H1 (cell line): ENCODE data around the gene CCNK. TPM values are rescaled to one million over a fixed set of nuclear protein-coding genes. Genes with fewer than 3 reads are reported as not detected.

ENCODE experiments used
- CTCF ChIA-PET: fragments of 300-600 bp; sonication (Branson Sonifier 250); formaldehyde crosslinking; loops from one replicate; lab custom pipeline; 2021; ENCODE audit not compliant: partially characterized antibody; lab: Charles Lee
- POLR2A ChIA-PET: fragments of 300-600 bp; sonication (Branson Sonifier 250); formaldehyde crosslinking; loops from one replicate; lab custom pipeline; 2021; ENCODE audit warnings: inconsistent platforms; ENCODE audit not compliant: partially characterized antibody; lab: Charles Lee
- DNase-seq, 2 experiments: peaks; one replicate each; pipeline versions ENCODE4 v3.0.0 to v3.0.0-alpha.2; 2010 to 2022; ENCODE audit warnings: low spot score in 2 of 2, low read depth in 1 of 2, mixed read lengths in 1 of 2
- FAIRE-seq: peaks from 2 replicates; lab custom pipeline; 2011; peaks lifted over from hg19 to GRCh38; lab: Jason Lieb, UNC
- H2AFZ ChIP-seq: 2 replicates; pipeline ENCODE4 v1.8.1; 2012; ENCODE audit warnings: low read length, inconsistent platforms
- H2AK5ac ChIP-seq: 2 replicates; pipeline ENCODE4 v1.6.1; 2013; ENCODE audit warnings: low read depth, low read length
- H2BK120ac ChIP-seq: replicated peaks from 2 replicates; pipeline ENCODE3; 2013; ENCODE audit warnings: low read depth, low read length, inconsistent platforms
- H2BK12ac ChIP-seq: 2 replicates; pipeline ENCODE4 v1.6.1; 2013; ENCODE audit warnings: low read depth, low read length
- H2BK15ac ChIP-seq: 2 replicates; pipeline ENCODE4 v1.6.1; 2013; ENCODE audit warnings: low read length
- H2BK20ac ChIP-seq: 2 replicates; pipeline ENCODE4 v1.6.1; 2013; ENCODE audit warnings: low read length
- H2BK5ac ChIP-seq: 2 replicates; pipeline ENCODE4 v1.6.1; 2013; ENCODE audit warnings: low read depth, low read length
- H3K14ac ChIP-seq: 2 replicates; pipeline ENCODE4 v1.6.1; 2013; ENCODE audit warnings: inconsistent platforms; ENCODE audit not compliant: insufficient read length
- H3K18ac ChIP-seq: 2 replicates; pipeline ENCODE4 v1.6.1; 2013; ENCODE audit warnings: low read length; ENCODE audit errors: extremely low read depth
- H3K23ac ChIP-seq: 2 replicates; pipeline ENCODE4 v1.6.1; 2013; ENCODE audit warnings: inconsistent platforms; ENCODE audit not compliant: insufficient read length
- H3K23me2 ChIP-seq: 2 replicates; pipeline ENCODE4 v1.6.1; 2013; ENCODE audit warnings: low read depth, low read length
- H3K27ac ChIP-seq: 2 replicates; pipeline ENCODE4 v1.6.1; 2011; ENCODE audit warnings: low read depth, low read length, inconsistent platforms
- H3K27me3 ChIP-seq, 4 experiments: replicated peaks in 1 of 4; 1 replicate in 1 of 4; 2 replicates in 3 of 4; pipeline versions ENCODE4 v1.6.1 to v1.8.1; 2011 to 2013; ENCODE audit warnings: low read length in 3 of 4, mild to moderate bottlenecking in 3 of 4, inconsistent platforms in 2 of 4, mixed read lengths in 2 of 4, moderate library complexity in 1 of 4; ENCODE audit not compliant: control insufficient read depth in 3 of 4, insufficient read depth in 3 of 4; ENCODE audit errors: extremely low read depth in 1 of 4
- H3K36me3 ChIP-seq, 4 experiments: 2 replicates each; pipeline versions ENCODE4 v1.6.1 to v1.8.1; 2011 to 2013; ENCODE audit warnings: mild to moderate bottlenecking in 4 of 4, low read length in 3 of 4, moderate library complexity in 2 of 4, control low read depth in 1 of 4, inconsistent platforms in 1 of 4; ENCODE audit not compliant: insufficient read depth in 4 of 4, control insufficient read depth in 2 of 4
- H3K4ac ChIP-seq: replicated peaks from 2 replicates; pipeline ENCODE3; 2013; ENCODE audit warnings: low read length, low read depth, mixed read lengths, inconsistent platforms; ENCODE audit not compliant: insufficient read length
- H3K4me1 ChIP-seq, 4 experiments: replicated peaks in 1 of 4; 1 replicate in 1 of 4; 2 replicates in 3 of 4; pipeline versions ENCODE4 v1.6.1 to v1.8.1; 2011 to 2013; ENCODE audit warnings: low read length in 3 of 4, inconsistent platforms in 2 of 4, mixed read lengths in 1 of 4; ENCODE audit not compliant: insufficient read depth in 4 of 4, control insufficient read depth in 3 of 4
- H3K4me2 ChIP-seq, 2 experiments: 2 replicates each; pipeline versions ENCODE4 v1.6.1 to v1.8.1; 2011 to 2013; ENCODE audit warnings: low read depth in 2 of 2, low read length in 2 of 2, control low read depth in 1 of 2, inconsistent platforms in 1 of 2, mild to moderate bottlenecking in 1 of 2; ENCODE audit not compliant: insufficient read depth in 1 of 2
- H3K4me3 ChIP-seq, 4 experiments: fragments of 200-600, 300-600 bp in 1 of 4; sonication (generic), shearing (Covaris generic), sonication (Bioruptor Twin) in 1 of 4; 2 replicates each; pipeline versions ENCODE4 v1.5.1 to v1.8.1; 2011 to 2016; ENCODE audit warnings: low read length in 4 of 4, low read depth in 3 of 4, control low read depth in 2 of 4, inconsistent platforms in 2 of 4, mild to moderate bottlenecking in 2 of 4, mixed read lengths in 1 of 4, moderate library complexity in 1 of 4; ENCODE audit not compliant: insufficient read depth in 2 of 4; ENCODE audit errors: extremely low read depth in 1 of 4
- H3K56ac ChIP-seq: replicated peaks from 2 replicates; pipeline ENCODE3; 2013; ENCODE audit warnings: low read depth, mild to moderate bottlenecking, mixed read lengths, low read length, inconsistent platforms; ENCODE audit not compliant: insufficient read length
- H3K79me1 ChIP-seq: 2 replicates; pipeline ENCODE4 v1.6.1; 2013; ENCODE audit warnings: low read depth, low read length, control low read depth
- H3K79me2 ChIP-seq, 2 experiments: 2 replicates each; pipeline versions ENCODE4 v1.6.1 to v1.8.1; 2012 to 2013; ENCODE audit warnings: low read length in 2 of 2, mild to moderate bottlenecking in 2 of 2, inconsistent platforms in 1 of 2; ENCODE audit not compliant: insufficient read depth in 2 of 2, control insufficient read depth in 1 of 2
- H3K9ac ChIP-seq, 4 experiments: replicated peaks in 1 of 4; 1 replicate in 1 of 4; 2 replicates in 3 of 4; pipeline versions ENCODE4 v1.6.1 to v1.8.1; 2011 to 2013; ENCODE audit warnings: low read depth in 3 of 4, low read length in 3 of 4, control low read depth in 2 of 4, mild to moderate bottlenecking in 2 of 4, moderate library complexity in 2 of 4, inconsistent platforms in 1 of 4; ENCODE audit errors: extremely low read depth in 1 of 4
- H3K9me3 ChIP-seq, 2 experiments: 2 replicates each; pipeline versions ENCODE4 v1.6.1 to v1.8.1; 2012 to 2013; ENCODE audit warnings: mild to moderate bottlenecking in 2 of 2, moderate library complexity in 2 of 2, control low read depth in 1 of 2, inconsistent platforms in 1 of 2, low read depth in 1 of 2, low read length in 1 of 2, mixed read lengths in 1 of 2; ENCODE audit not compliant: insufficient read depth in 2 of 2
- H4K20me1 ChIP-seq, 2 experiments: replicated peaks in 1 of 2; 2 replicates each; pipeline versions ENCODE3 to v1.8.1; 2011 to 2013; ENCODE audit warnings: inconsistent platforms in 2 of 2, low read length in 2 of 2, mild to moderate bottlenecking in 1 of 2; ENCODE audit not compliant: insufficient read depth in 2 of 2, control insufficient read depth in 1 of 2
- H4K5ac ChIP-seq: 2 replicates; pipeline ENCODE4 v1.6.1; 2013; ENCODE audit warnings: low read length, low read depth, mixed read lengths, inconsistent platforms; ENCODE audit not compliant: insufficient read length
- H4K8ac ChIP-seq: 2 replicates; pipeline ENCODE4 v1.8.0; 2013; ENCODE audit warnings: mild to moderate bottlenecking, moderate library complexity, low read length, inconsistent platforms; ENCODE audit not compliant: insufficient read depth; ENCODE audit errors: extremely low read depth
- H4K91ac ChIP-seq: replicated peaks from 2 replicates; pipeline ENCODE3; 2013; ENCODE audit warnings: low read length, mixed read lengths, inconsistent platforms; ENCODE audit not compliant: insufficient read length
- ASH2L ChIP-seq: fragments of 200-600, 300-600 bp; sonication (generic); IDR thresholded peaks from one replicate; pipeline ENCODE4 v1.7.1; 2017; ENCODE audit warnings: low read length
- BACH1 ChIP-seq: IDR thresholded peaks from 2 replicates; pipeline ENCODE4 v1.6.1; 2012; ENCODE audit warnings: low read length, improper control_type of control experiment
- BCL11A ChIP-seq, 2 experiments: IDR thresholded peaks; one replicate each; pipeline ENCODE4 v1.6.1; 2011; ENCODE audit warnings: low read depth in 2 of 2, low read length in 2 of 2, mild to moderate bottlenecking in 2 of 2
- CHD1 ChIP-seq: IDR thresholded peaks from 2 replicates; pipeline ENCODE4 v1.6.1; 2012; ENCODE audit warnings: low read depth, low read length, improper control_type of control experiment
- CHD2 ChIP-seq: IDR thresholded peaks from 2 replicates; pipeline ENCODE4 v1.6.1; 2012; ENCODE audit warnings: low read length, improper control_type of control experiment
- CREB1 ChIP-seq: IDR thresholded peaks from 2 replicates; pipeline ENCODE4 v1.6.1; 2012; ENCODE audit warnings: inconsistent platforms
- EGR1 ChIP-seq: IDR thresholded peaks from 2 replicates; pipeline ENCODE4 v1.6.1; 2011; ENCODE audit warnings: low read depth, low read length, borderline replicate concordance
- FOSL1 ChIP-seq: IDR thresholded peaks from 2 replicates; pipeline ENCODE4 v1.6.1; 2011; ENCODE audit warnings: mild to moderate bottlenecking, low read depth, low read length, moderate library complexity; ENCODE audit not compliant: insufficient read depth
- MAX ChIP-seq: IDR thresholded peaks from 2 replicates; pipeline ENCODE4 v1.6.1; 2012; ENCODE audit warnings: inconsistent platforms
- PHF8 ChIP-seq: fragments of 200-600 bp; sonication (generic); conservative IDR thresholded peaks from 2 replicates; pipeline ENCODE4 v1.7.1; 2012; ENCODE audit warnings: low read depth, mild to moderate bottlenecking, inconsistent platforms, low read length, moderate library complexity
- SP1 ChIP-seq: IDR thresholded peaks from 2 replicates; pipeline ENCODE4 v1.6.1; 2011; ENCODE audit warnings: low read depth, low read length
- SP2 ChIP-seq: IDR thresholded peaks from 2 replicates; pipeline ENCODE4 v1.6.1; 2012; ENCODE audit warnings: mild to moderate bottlenecking, low read length, inconsistent platforms
- TAF7 ChIP-seq: optimal IDR thresholded peaks from 2 replicates; pipeline ENCODE3; 2011; ENCODE audit warnings: low read depth, mild to moderate bottlenecking, inconsistent platforms, low read length, moderate library complexity, borderline replicate concordance
- TCF12 ChIP-seq: IDR thresholded peaks from 2 replicates; pipeline ENCODE4 v1.6.1; 2011; ENCODE audit warnings: low read depth, mild to moderate bottlenecking, low read length
- WGBS, 2 experiments: shearing (Covaris generic) in 1 of 2; methylation state at CpG; one replicate each; pipeline versions ENCODE4 v1.1.6 to v1.1.7; 2013 to 2015; ENCODE audit warnings: low lambda C conversion rate in 2 of 2, mixed read lengths in 2 of 2, inconsistent platforms in 1 of 2, low coverage in 1 of 2, missing lambda C conversion rate in 1 of 2; ENCODE audit not compliant: insufficient replicate concordance in 2 of 2, insufficient coverage in 1 of 2, insufficient read length in 1 of 2; ENCODE audit errors: extremely low coverage in 1 of 2, missing lambda C conversion rate in 1 of 2; 5-methylcytosine and 5-hydroxymethylcytosine counted together
- polyA plus RNA-seq, 7 experiments: library from polyadenylated mRNA; depleted of rRNA in 3 of 7; stranded (reverse) in 5 of 7; unstranded in 2 of 7; fragments of >200 nt in 5 of 7; fragments of 200-250 nt in 2 of 7; gene quantifications; 1 replicate in 5 of 7; 2 replicates in 1 of 7; 4 replicates in 1 of 7; pipeline versions ENCODE4 v1.2.1 to v1.2.3, GENCODE V29; 2011 to 2013; ENCODE audit warnings: missing spikeins in 2 of 7, mixed read lengths in 2 of 7
- total RNA-seq: library from RNA; stranded (reverse); fragmentation: NEBNext Ultra II Directional; extraction: Animal tissue kit (Norgen Biotek cat#: 25700); gene quantifications from 2 replicates; pipeline ENCODE4 v1.2.1, GENCODE V29; 2021

The CCNK gene
- total and polyA plus RNA-seq, 2 of the 8 experiments (the other 6 are each of a cell fraction or from before 2014, with no cell fraction given): 10.7 to 82.7 TPM

- no peak for TF ChIP-seq TCF12
- no peak for TF ChIP-seq EGR1
- TF ChIP-seq BACH1: no peak
- no peak for TF ChIP-seq ASH2L
- no peak for TF ChIP-seq CHD1
- no peak for TF ChIP-seq SP1
- TF ChIP-seq TAF7: no peak
- no peak for TF ChIP-seq BCL11A (IDR thresholded peaks at IDR 0.05; ENCODE audit: low read depth in 2 of 2, low read length in 2 of 2)
- TF ChIP-seq CREB1: no peak
- no peak for TF ChIP-seq FOSL1
- TF ChIP-seq MAX: no peak
- TF ChIP-seq SP2: no peak
- TF ChIP-seq CHD2: no peak
- no peak for TF ChIP-seq PHF8
- Histone ChIP-seq H4K8ac (no peak overlapping the region), H2BK20ac (0 out of 2 replicates have a peak overlapping the region, but pooled peaks have one; percentile 66), H3K4me1 (peaks cover 0 to 44% (median 20%) of the 10 kb centered on the region in 4 experiments; a peak in 6 of 7 replicates), H3K4me2 (no peak overlapping the region), H3K23ac (no peak overlapping the region), H3K56ac (no peak overlapping the region), H2BK120ac (no peak overlapping the region), H3K27me3 (no peaks in the 10 kb centered on the region), H3K14ac (no peak overlapping the region), H3K79me1 (peaks cover 32% of the 10 kb centered on the region), H3K4me3 (no peak overlapping the region), H3K18ac (no peak overlapping the region), H2BK5ac (0 out of 2 replicates have a peak overlapping the region, but pooled peaks have one; percentile 52), H4K91ac (no peak overlapping the region), H3K23me2 (no peaks in the 10 kb centered on the region), H2AK5ac (peak overlapping the region; percentile 65; the same call in 1 of the 2 replicates), H2BK15ac (no peak overlapping the region), H3K9me3 (no peaks in the 10 kb centered on the region), H3K27ac (no peak overlapping the region), H2BK12ac (peak overlapping the region; percentile 92; the same call in 1 of the 2 replicates), H3K79me2 (peaks cover 0 to 60% of the 10 kb centered on the region in 2 experiments; a peak in 1 of 4 replicates), H3K36me3 (no peaks in the 10 kb centered on the region), H3K9ac (no peak overlapping the region), H2AFZ (no peak overlapping the region), H3K4ac (peak overlapping the region; percentile 21), H4K5ac (no peak overlapping the region), H4K20me1 (peaks cover 9 to 20% of the 10 kb centered on the region in 2 experiments)
- ChIA-PET CTCF (interaction anchor here (0.9 to 6.2 kb wide), 16 partner anchors 10 to 213 kb away, joined by 3 to 40 read pairs (median 5); no protein-coding TSS in a partner anchor), POLR2A (interaction anchor here (1.0 kb wide), 1 partner anchor 10 kb away, joined by 6 read pairs; no protein-coding TSS in a partner anchor)
- DNase-seq: no peak
- WGBS, 2 experiments: 78% methylated on average over 5 of the region's 5 CpGs; no CpG with 5 or more reads in 1 of the 2 experiments
- no peak for FAIRE-seq
Observed at GRCh38 chr14:99538733-99539132, 57.5 kb downstream of the CCNK start.
